ENCODE data around the gene HEPN1. TPM values are rescaled to one million over a fixed set of nuclear protein-coding genes. Genes with fewer than 3 reads are reported as not detected.

HEPN1 gene
- total RNA-seq, 1 experiment from 2014 or later = not detected

DNA sequence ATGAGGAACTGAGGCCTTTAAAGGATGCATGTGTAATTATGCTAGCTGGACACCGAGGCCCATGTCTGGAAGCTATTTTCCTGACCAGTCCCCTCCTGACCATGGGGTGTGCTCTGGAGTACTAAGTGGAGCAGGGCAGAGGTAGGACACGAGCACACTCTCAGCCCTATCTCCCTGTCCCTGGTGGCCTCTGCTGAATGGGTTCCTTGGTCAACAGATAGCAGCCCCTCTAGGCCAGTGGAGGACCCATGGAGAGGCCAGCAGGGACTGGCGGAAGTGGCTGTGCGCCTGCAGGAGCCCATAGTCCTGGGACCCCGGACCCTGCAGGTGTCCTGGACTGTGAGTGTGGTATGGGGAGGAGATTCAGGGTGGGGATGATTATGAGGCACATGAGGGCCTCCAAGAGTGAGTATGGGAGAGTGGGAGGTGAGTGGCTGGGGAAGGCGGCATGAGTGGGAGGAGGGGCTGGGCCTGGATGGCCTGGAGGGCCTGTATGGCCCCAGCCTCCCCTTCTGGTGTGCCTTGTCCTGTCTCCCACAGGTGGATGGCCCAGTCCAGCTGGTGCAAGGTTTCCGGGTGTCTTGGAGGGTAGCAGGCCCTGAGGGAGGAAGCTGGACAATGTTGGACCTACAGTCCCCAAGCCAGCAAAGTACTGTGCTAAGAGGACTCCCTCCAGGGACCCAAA, 44.3 kb upstream of the HEPN1 start:
- Mint-ChIP-seq H3K9me3 (no peaks in the 10 kb centered on the region), H3K4me3 (peak overlapping the region; percentile 18; the same call in 1 of the 2 replicates), H3K27me3 (ENCODE audit: low read depth) (peaks cover 78% of the 10 kb centered on the region), H3K4me1 (peaks cover 22% of the 10 kb centered on the region), H3K36me3 (no peaks in the 10 kb centered on the region), H3K27ac (no peak overlapping the region)
- DNase-seq (ENCODE audit: low spot score) (no peak), ATAC-seq (no peak)
- ChIA-PET POLR2A (no interaction called here), CTCF (no interaction called here)
- TF ChIP-seq SMAD4 (CRISPR knock-in tag; IDR thresholded peaks at IDR 0.05) = no peak
- no peak for TF ChIP-seq PRRX2 (CRISPR knock-in tag; IDR thresholded peaks at IDR 0.05)
- TF ChIP-seq TEAD1 (CRISPR knock-in tag; IDR thresholded peaks at IDR 0.05) = no peak
- TF ChIP-seq ARID4B (CRISPR knock-in tag; IDR thresholded peaks at IDR 0.05; ENCODE audit: borderline replicate concordance) = no peak
- TF ChIP-seq RELA (CRISPR knock-in tag; IDR thresholded peaks at IDR 0.05; ENCODE audit: borderline replicate concordance) = no peak
- no peak for TF ChIP-seq HMGA2 (CRISPR knock-in tag; IDR thresholded peaks at IDR 0.05)
- TF ChIP-seq NR3C1 (CRISPR knock-in tag; conservative IDR thresholded peaks at IDR 0.05; ENCODE audit: low read depth) = no peak
- no peak for TF ChIP-seq ESRRA (CRISPR knock-in tag; IDR thresholded peaks at IDR 0.05; ENCODE audit: borderline replicate concordance)
- no peak for TF ChIP-seq IRF1 (CRISPR knock-in tag; IDR thresholded peaks at IDR 0.05)
- no peak for TF ChIP-seq ZNF121 (CRISPR knock-in tag; IDR thresholded peaks at IDR 0.05)
- no peak for TF ChIP-seq NFE2L1 (CRISPR knock-in tag; IDR thresholded peaks at IDR 0.05)
- TF ChIP-seq, protein P1, sequence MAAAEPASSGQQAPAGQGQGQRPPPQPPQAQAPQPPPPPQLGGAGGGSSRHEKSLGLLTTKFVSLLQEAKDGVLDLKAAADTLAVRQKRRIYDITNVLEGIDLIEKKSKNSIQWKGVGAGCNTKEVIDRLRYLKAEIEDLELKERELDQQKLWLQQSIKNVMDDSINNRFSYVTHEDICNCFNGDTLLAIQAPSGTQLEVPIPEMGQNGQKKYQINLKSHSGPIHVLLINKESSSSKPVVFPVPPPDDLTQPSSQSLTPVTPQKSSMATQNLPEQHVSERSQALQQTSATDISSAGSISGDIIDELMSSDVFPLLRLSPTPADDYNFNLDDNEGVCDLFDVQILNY (CRISPR knock-in tag; IDR thresholded peaks at IDR 0.05) = no peak

DNA sequence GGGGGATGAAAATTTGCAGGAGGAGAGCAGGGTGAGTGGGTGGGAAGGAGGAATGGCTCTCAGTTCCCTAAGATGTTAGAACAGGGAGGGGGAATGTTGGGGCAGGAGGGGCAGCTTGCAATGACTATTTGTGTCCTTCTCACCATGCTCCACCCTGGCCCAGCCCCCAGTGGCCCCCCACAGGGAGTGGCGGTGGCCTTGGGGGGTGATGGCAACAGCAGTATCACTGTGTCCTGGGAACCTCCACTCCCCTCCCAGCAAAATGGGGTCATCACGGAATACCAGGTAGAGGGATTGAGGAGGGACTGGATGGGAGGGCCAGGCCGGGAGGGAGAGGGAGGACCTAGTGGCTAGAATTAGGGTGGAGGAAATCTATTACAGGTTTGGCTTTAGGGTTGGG, 43.6 kb upstream of the HEPN1 start:
- CTCF ChIA-PET = interaction anchor here (0.6 to 3.4 kb wide), 21 partner anchors 9 to 1591 kb away, joined by 3 to 40 read pairs (median 8); partner anchors contain the start of genes CCDC15, NRGN, ROBO3 and ROBO4
- no peak for ATAC-seq
- no peak overlapping the region for H3K27ac Mint-ChIP-seq
- no peaks in the 10 kb centered on the region for H3K36me3 Mint-ChIP-seq
- DNase-seq (ENCODE audit: low spot score) = no peak
- peak overlapping the region; percentile 75 for H3K4me3 Mint-ChIP-seq
- peaks cover 71% of the 10 kb centered on the region for H3K27me3 Mint-ChIP-seq (ENCODE audit: low read depth)
- H3K4me1 Mint-ChIP-seq = peaks cover 22% of the 10 kb centered on the region
- H3K9me3 Mint-ChIP-seq = no peaks in the 10 kb centered on the region
- POLR2A ChIA-PET = interaction anchor here (1.4 to 1.5 kb wide), 2 partner anchors 9 to 46 kb away, joined by 5 to 7 read pairs; no protein-coding TSS in a partner anchor
- TF ChIP-seq ERG (CRISPR knock-in tag; IDR thresholded peaks at IDR 0.05) (no peak), MXD4 (CRISPR knock-in tag; IDR thresholded peaks at IDR 0.05; ENCODE audit: borderline replicate concordance) (no peak), ZNF416 (CRISPR knock-in tag; IDR thresholded peaks at IDR 0.05) (no peak), ATF3 (CRISPR knock-in tag; conservative IDR thresholded peaks at IDR 0.05) (no peak), ZBTB43 (CRISPR knock-in tag; IDR thresholded peaks at IDR 0.05) (no peak), NFE2L1 (CRISPR knock-in tag; IDR thresholded peaks at IDR 0.05) (no peak), ZNF232 (CRISPR knock-in tag; IDR thresholded peaks at IDR 0.05) (no peak), RORB (CRISPR knock-in tag; IDR thresholded peaks at IDR 0.05) (no peak), ZNF138 (CRISPR knock-in tag; conservative IDR thresholded peaks at IDR 0.05) (no peak)
- TF ChIP-seq, protein P2, sequence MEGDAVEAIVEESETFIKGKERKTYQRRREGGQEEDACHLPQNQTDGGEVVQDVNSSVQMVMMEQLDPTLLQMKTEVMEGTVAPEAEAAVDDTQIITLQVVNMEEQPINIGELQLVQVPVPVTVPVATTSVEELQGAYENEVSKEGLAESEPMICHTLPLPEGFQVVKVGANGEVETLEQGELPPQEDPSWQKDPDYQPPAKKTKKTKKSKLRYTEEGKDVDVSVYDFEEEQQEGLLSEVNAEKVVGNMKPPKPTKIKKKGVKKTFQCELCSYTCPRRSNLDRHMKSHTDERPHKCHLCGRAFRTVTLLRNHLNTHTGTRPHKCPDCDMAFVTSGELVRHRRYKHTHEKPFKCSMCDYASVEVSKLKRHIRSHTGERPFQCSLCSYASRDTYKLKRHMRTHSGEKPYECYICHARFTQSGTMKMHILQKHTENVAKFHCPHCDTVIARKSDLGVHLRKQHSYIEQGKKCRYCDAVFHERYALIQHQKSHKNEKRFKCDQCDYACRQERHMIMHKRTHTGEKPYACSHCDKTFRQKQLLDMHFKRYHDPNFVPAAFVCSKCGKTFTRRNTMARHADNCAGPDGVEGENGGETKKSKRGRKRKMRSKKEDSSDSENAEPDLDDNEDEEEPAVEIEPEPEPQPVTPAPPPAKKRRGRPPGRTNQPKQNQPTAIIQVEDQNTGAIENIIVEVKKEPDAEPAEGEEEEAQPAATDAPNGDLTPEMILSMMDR (IDR thresholded peaks at IDR 0.05) = no peak
- TF ChIP-seq, protein P3, sequence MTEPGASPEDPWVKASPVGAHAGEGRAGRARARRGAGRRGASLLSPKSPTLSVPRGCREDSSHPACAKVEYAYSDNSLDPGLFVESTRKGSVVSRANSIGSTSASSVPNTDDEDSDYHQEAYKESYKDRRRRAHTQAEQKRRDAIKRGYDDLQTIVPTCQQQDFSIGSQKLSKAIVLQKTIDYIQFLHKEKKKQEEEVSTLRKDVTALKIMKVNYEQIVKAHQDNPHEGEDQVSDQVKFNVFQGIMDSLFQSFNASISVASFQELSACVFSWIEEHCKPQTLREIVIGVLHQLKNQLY (CRISPR knock-in tag; IDR thresholded peaks at IDR 0.05) = no peak
